BLaER1 (cell line): ENCODE results near the gene ECEL1.

Source experiments
- H3K27ac ChIP-seq: shearing (Covaris generic); formaldehyde crosslinking; 2 replicates; pipeline ENCODE4 v1.8.1; 2022
- H3K27me3 ChIP-seq: shearing (Covaris generic); formaldehyde crosslinking; 2 replicates; pipeline ENCODE4 v1.8.1; 2022
- H3K36me3 ChIP-seq: shearing (Covaris generic); formaldehyde crosslinking; 2 replicates; pipeline ENCODE4 v1.8.1; 2022
- H3K4me1 ChIP-seq: shearing (Covaris generic); formaldehyde crosslinking; 2 replicates; pipeline ENCODE4 v1.8.1; 2022
- H3K4me2 ChIP-seq: shearing (Covaris generic); formaldehyde crosslinking; 2 replicates; pipeline ENCODE4 v1.8.1; 2022
- H3K4me3 ChIP-seq: shearing (Covaris generic); formaldehyde crosslinking; 2 replicates; pipeline ENCODE4 v1.8.1; 2022
- H3K9ac ChIP-seq: shearing (Covaris generic); formaldehyde crosslinking; 2 replicates; pipeline ENCODE4 v1.8.1; 2022
- H3K9me3 ChIP-seq: shearing (Covaris generic); formaldehyde crosslinking; 2 replicates; pipeline ENCODE4 v1.8.1; 2022
- H4K20me1 ChIP-seq: shearing (Covaris generic); formaldehyde crosslinking; 2 replicates; pipeline ENCODE4 v1.8.1; 2022
- Cebpa-rat ChIP-seq: shearing (Covaris generic); IDR thresholded peaks from 2 replicates; pipeline ENCODE4 v1.8.1; 2022

ECEL1 gene

GRCh38 chr2:232431705-232432590 is 55.7 kb downstream of the ECEL1 start:
- H3K4me3 ChIP-seq: no peak overlapping the region
- peak overlapping the region; percentile 56 for H3K27ac ChIP-seq
- no peaks in the 10 kb centered on the region for H4K20me1 ChIP-seq
- H3K27me3 ChIP-seq: no peaks in the 10 kb centered on the region
- no peaks in the 10 kb centered on the region for H3K36me3 ChIP-seq
- TF ChIP-seq Cebpa-rat: no peak
- peaks cover 43% of the 10 kb centered on the region for H3K4me1 ChIP-seq
- H3K4me2 ChIP-seq: peak overlapping the region; percentile 85
- 0 out of 2 replicates have a peak overlapping the region, but pooled peaks have one; percentile 48 for H3K9ac ChIP-seq
- no peaks in the 10 kb centered on the region for H3K9me3 ChIP-seq
